Measurements from ENCODE around the gene VPS4B. TPM values are rescaled to one million over a fixed set of nuclear protein-coding genes. Genes with fewer than 3 reads are reported as not detected.
"Not testable (repeated sequence)": the region's sequence is repeated elsewhere in the genome, so short reads cannot be mapped to it uniquely, and the experiment has no call there.

Gene VPS4B
- total RNA-seq (2014; rRNA removed; shearing (Covaris generic)): 33.8 and 41.8 TPM in 2 replicates

GRCh38 chr18:63422087-63422863 lies at the start of gene VPS4B:
TSS of gene VPS4B (minus strand) at chr18:63422476. CDS start at chr18:63422259, 217 bp downstream.
- peak; percentile 94 for DNase-seq (ENCODE audit: low spot score)

DNA sequence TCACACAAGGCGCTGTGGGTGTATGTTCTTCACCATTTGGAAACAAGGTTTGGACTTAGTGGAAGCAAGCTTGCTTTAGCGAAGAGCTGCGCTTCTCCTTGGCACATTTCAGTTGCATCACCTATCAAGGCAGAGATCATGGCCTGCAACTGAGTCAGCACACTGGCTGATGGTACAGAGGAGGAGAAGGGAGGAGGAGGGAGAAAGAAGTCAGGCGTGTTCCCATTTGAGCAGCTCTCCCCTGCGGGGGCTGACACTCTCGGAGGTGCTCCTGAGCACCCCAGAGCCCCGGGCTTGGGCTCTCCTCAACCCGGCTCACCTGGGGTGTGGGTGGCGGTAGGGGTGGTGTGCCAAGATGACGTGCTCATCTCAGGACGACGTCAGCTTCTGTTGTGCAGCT lies 48.5 kb upstream of the VPS4B start:
- no peak for DNase-seq (ENCODE audit: low spot score)

DNA sequence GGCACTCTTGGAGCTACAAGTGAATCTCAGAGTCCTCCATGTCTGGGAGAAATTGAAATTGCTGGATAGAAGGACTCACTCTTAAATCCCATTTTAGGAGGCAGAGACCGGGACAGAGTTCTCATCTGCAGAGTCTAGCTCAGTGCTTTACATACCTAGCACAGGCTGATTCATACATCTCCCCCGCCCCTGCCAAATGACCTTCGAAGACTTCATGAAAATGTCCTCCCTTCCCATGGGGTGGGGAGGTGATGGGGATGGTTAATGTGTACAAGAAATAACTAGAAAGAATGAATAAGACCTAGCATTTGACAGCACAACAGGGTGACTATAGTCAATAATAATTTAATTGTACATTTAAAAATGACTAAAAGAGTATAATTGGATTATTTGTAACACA lies 46.3 kb upstream of the VPS4B start:
- no peak for DNase-seq (ENCODE audit: low spot score)

DNA sequence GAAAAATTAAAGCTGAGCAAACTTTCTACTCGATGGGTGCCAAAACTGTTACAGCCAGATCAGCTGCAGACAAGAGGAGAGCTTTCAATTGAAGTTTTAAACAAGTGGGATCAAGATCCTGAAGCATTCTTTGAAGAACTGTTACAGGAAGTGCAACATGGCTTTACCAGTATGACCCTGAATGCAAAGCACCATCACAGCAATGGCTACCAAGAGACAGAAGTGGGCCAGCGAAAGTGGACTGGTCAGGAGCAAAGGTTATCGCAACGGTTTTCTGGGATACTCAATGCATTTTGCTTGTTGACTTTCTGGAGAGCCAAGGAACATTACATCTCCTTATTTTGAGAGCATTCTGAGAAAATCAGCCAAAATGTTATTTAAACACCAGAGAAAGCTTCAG lies 45.4 kb upstream of the VPS4B start:
- DNase-seq (ENCODE audit: low spot score): no peak

- no peak for DNase-seq (ENCODE audit: low spot score)
Measured at GRCh38 chr18:63465059-63465458, 42.8 kb upstream of the VPS4B start.

- DNase-seq (ENCODE audit: low spot score): no peak
Measured at GRCh38 chr18:63464434-63464833, 42.2 kb upstream of the VPS4B start.

- DNase-seq (ENCODE audit: low spot score): no peak
Measured at GRCh38 chr18:63460414-63460813, 38.1 kb upstream of the VPS4B start.

DNA sequence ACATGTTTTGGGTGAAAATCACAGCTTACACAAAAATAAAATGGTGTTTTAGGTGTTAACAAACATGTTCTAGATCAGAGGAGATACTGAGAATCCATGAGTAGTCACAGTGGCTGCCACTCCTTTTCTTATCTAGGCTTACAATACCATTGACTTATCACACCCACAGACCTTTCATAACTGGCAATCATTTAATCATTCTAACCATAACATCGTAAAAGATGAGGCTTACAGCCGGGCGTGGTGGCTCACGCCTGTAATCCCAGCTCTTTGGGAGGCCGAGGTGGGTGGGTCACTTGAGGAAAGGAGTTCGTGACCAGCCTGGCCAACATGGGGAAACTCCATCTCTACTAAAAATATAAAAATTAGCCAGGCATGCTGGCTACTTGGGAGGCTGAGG lies 35.7 kb upstream of the VPS4B start:
- DNase-seq (ENCODE audit: low spot score): no peak

- DNase-seq (ENCODE audit: low spot score): peak; percentile 51
Measured at GRCh38 chr18:63454497-63454896, 32.2 kb upstream of the VPS4B start.

- not testable (repeated sequence) for DNase-seq (ENCODE audit: low spot score)
Measured at GRCh38 chr18:63452751-63453150, 30.5 kb upstream of the VPS4B start.

- no peak for DNase-seq (ENCODE audit: low spot score)
Measured at GRCh38 chr18:63451799-63452660, 29.8 kb upstream of the VPS4B start.

GRCh38 chr18:63449426-63449825 lies 27.1 kb upstream of the VPS4B start:
- no peak for DNase-seq (ENCODE audit: low spot score)

DNA sequence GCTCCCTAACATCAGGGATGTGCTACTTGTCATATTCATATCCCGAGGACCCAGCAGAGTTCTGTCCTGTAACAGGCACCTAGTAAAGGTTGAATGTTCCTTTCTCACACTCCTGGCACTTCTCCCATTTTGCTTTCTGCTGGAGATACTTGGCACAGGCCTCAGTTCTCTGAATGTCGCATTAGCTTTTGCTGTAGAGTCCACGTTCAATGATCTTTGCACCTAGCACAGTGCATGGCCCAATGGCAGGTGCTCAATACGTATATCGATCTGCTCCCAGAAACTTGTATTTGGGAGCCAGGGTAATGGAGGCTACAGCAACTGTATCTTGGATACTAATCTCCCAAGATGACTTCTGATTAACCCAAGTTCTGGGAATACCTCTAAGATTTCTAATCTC lies 24.8 kb upstream of the VPS4B start:
- no peak for DNase-seq (ENCODE audit: low spot score)

DNA sequence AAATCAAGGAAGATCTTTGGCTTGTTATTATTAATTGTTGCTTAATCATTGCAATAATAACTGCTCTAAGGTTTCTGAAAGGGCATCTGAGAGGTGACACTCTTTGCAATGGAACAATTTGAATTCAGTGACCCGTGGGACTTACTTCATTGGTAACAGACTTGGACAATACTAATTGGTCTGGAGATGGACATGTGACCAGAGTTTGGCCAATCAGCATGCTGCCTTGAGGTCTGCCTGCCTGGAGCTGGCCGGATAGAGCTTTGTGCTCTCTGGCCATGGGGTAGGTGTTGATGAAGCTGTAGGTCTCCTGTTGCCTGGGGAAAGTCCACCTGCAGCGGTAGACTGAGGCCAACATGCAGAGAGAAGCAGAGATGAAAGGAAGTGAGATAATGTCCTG lies 24.0 kb upstream of the VPS4B start:
- no peak for DNase-seq (ENCODE audit: low spot score)

GRCh38 chr18:63445037-63445436 lies 22.8 kb upstream of the VPS4B start:
- no peak for DNase-seq (ENCODE audit: low spot score)

GRCh38 chr18:63444580-63444979 lies 22.3 kb upstream of the VPS4B start:
- DNase-seq (ENCODE audit: low spot score): peak; percentile 66

DNA sequence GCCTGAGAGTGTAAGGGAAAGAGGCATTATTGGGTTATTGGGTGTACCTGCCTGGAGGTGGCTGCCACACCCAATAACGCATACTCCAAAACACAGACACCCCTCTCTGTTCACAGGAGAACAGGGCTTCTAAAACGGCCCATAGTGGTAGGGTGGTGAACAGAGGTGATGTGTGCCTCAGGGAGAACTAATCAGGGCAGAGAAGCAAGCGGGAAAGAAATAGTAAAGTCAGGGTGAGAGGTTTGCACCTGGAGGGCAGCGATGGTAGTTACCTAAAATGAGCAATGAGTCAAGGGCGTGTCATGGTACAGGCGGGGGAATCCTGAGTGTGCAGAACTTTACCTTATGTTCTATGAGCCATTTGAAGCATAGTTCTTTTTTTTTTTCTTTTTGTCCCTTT lies 21.6 kb upstream of the VPS4B start:
- no peak for DNase-seq (ENCODE audit: low spot score)

DNA sequence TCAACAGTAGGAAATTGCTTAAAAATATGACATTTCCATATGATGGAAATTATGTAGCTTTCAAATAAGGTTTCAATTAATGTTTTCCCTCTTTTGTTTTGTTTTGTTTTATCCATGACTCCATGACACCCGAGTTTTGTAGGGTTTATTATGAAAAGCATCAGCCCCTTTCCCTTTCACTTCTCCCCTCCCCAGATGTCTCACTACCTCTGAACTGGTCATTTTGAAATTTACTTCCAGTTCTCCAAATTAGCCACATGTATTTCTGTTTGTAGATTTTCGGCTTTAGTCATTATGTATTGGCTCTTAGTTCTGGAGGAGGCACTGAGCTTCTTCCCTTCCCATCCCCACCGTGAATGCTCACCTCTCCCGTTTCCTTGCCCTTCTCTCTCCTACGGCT lies 18.6 kb upstream of the VPS4B start:
- no peak for DNase-seq (ENCODE audit: low spot score)

DNA sequence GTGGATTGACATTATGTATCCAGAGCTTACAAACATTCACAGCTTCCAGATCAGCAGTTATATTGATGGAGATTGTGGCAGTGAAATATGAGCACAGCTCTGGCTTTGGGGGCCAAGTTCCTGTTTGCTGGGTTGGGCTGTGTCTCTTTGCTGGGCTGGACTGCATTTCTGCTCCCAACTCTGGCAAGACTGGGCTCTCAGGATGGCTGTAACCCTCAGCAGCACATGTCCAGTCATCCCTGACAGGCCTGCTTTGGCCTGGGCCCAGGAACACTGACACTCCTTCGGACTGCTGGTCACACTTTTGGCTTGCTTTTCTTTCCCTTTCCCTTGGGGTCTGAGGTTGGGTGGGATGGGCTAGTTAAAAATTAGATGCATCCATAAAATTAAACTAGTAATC lies 17.9 kb upstream of the VPS4B start:
- no peak for DNase-seq (ENCODE audit: low spot score)

DNA sequence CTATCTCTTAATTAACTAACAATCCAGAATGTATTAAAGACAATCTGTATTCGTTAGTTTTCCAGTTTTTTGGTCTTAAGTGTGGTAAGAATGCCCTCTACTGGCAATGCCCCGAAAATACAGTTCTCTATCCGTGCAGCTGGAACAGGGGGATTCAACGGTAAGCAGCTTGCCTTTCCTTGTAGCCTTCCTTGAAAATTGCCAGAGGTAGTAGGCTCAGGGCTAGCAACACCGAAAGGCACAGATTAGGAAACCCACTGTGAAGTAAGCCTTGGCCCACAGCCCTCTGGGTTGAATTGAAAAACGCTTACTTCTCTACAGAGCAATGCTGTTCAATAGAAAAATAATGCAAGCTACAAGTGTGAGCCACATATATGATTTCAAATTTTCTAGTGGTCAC lies 17.1 kb upstream of the VPS4B start:
- no peak for DNase-seq (ENCODE audit: low spot score)

GRCh38 chr18:63438181-63438580 lies 15.9 kb upstream of the VPS4B start:
- DNase-seq (ENCODE audit: low spot score): no peak

GRCh38 chr18:63433334-63433866 lies 11.1 kb upstream of the VPS4B start:
- no peak for DNase-seq (ENCODE audit: low spot score)

GRCh38 chr18:63431180-63431579 lies 8.9 kb upstream of the VPS4B start:
- no peak for DNase-seq (ENCODE audit: low spot score)

Data from A172 (cell line).